Endothelial cell of umbilical vein (primary cell): Measurements from ENCODE around the gene FBXO8.

Experiments used
- EZH2 ChIP-seq: IDR thresholded peaks from 2 replicates; pipeline ENCODE4 v1.6.1; 2012; ENCODE audit warnings: borderline replicate concordance, low read depth, mild to moderate bottlenecking, moderate library complexity, low read length, inconsistent platforms; ENCODE audit not compliant: severe bottlenecking
- FOS ChIP-seq: IDR thresholded peaks from 2 replicates; pipeline ENCODE4 v1.6.1; 2011; ENCODE audit warnings: mild to moderate bottlenecking, low read length, moderate library complexity, borderline replicate concordance; ENCODE audit not compliant: insufficient read depth
- POLR2A ChIP-seq: IDR thresholded peaks from 2 replicates; pipeline ENCODE4 v1.6.1; 2012; ENCODE audit warnings: low read depth, mild to moderate bottlenecking, control low read depth, low read length
- POLR2AphosphoS5 ChIP-seq: IDR thresholded peaks from 2 replicates; pipeline ENCODE4 v1.6.1; 2012; ENCODE audit warnings: low read depth, mild to moderate bottlenecking, control low read depth, low read length, moderate library complexity; ENCODE audit not compliant: insufficient read depth
- TF ChIP-seq, protein P1 (sequence below), 2 donors: IDR thresholded peaks; 1 replicate in 1 of 2; 2 replicates in 1 of 2; pipeline ENCODE4 v1.5.1; 2011; ENCODE audit warnings: low read length in 2 of 2, mild to moderate bottlenecking in 2 of 2, moderate library complexity in 2 of 2, control low read depth in 1 of 2, inconsistent platforms in 1 of 2, low read depth in 1 of 2; ENCODE audit not compliant: insufficient read depth in 1 of 2; ENCODE audit errors: extremely low read depth in 1 of 2

DNA sequence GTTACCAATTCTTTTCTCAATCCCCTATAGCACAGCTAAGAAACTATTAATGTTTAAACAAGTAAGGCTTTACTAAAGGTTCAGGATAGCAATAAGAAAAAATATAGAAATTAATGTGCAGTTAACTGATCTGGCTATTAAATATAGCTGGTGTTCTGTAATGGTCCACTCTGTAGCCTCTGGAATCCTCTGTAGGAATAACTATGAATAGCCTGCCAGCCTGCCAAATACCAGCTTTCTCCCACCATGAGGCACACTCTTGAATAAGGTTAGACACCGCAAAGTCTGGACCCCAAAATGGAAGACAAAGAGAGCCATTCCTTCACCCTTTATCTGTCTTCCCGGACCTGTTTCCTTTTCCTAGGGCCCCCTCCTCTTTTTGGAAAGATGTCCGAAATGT lies 30.8 kb upstream of the FBXO8 start:
- no peak for TF ChIP-seq EZH2
- no peak for TF ChIP-seq POLR2A
- TF ChIP-seq POLR2AphosphoS5, result no peak
- TF ChIP-seq, protein P1, sequence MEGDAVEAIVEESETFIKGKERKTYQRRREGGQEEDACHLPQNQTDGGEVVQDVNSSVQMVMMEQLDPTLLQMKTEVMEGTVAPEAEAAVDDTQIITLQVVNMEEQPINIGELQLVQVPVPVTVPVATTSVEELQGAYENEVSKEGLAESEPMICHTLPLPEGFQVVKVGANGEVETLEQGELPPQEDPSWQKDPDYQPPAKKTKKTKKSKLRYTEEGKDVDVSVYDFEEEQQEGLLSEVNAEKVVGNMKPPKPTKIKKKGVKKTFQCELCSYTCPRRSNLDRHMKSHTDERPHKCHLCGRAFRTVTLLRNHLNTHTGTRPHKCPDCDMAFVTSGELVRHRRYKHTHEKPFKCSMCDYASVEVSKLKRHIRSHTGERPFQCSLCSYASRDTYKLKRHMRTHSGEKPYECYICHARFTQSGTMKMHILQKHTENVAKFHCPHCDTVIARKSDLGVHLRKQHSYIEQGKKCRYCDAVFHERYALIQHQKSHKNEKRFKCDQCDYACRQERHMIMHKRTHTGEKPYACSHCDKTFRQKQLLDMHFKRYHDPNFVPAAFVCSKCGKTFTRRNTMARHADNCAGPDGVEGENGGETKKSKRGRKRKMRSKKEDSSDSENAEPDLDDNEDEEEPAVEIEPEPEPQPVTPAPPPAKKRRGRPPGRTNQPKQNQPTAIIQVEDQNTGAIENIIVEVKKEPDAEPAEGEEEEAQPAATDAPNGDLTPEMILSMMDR (IDR thresholded peaks at IDR 0.05; ENCODE audit: extremely low read depth in 1 of 2, insufficient read depth in 1 of 2, low read depth in 1 of 2, low read length in 2 of 2), result no peak
- no peak for TF ChIP-seq FOS
